GM12873 (cell line): Measurements from ENCODE around the gene TNFRSF13B.

Experiments
- CTCF ChIP-seq: IDR thresholded peaks from 2 replicates; pipeline ENCODE4 v1.5.1; 2012; ENCODE audit warnings: low read depth, mild to moderate bottlenecking, moderate library complexity, low read length, control low read depth; ENCODE audit not compliant: insufficient read depth; ENCODE audit errors: missing control alignments

The TNFRSF13B gene

GRCh38 chr17:16932156-16932555 is 39.8 kb downstream of the TNFRSF13B start:
- no peak for TF ChIP-seq CTCF

DNA sequence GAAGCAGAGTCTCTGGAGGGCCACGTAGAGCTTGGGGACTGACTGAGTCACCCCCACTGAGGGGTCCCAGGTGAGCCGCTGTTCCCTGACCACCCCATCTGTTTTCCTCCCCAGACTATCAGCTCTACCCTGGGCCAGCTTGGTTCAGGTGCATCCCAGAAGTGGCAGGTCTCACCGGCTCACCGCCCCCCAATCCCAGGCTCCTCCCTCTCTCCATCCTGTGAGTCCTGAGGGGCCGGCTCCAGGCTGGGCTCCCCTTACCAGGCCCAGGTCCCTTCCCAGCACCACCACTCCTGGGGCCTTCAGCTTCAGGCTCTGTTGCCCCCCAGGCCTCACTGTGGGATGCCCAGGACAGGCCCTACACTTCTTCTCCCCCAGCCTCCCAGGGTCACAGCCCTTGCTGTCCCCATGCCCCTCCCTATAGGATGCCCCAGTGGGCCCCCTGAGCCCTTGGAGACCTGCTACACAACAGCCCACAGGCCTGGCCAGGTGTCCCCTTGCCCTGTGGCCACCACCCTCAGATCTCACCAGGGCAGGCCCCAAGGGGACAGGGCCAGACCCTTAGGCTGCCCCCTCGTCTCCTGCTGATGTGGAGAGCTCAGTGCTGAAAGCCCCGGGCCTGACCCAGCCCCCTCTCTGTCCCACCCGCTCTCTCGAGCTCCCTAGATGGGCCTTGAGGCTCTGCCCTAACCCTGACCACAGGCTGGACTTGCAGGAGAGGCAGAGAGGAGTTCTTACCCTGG is 40.4 kb downstream of the TNFRSF13B start:
- no peak for TF ChIP-seq CTCF

DNA sequence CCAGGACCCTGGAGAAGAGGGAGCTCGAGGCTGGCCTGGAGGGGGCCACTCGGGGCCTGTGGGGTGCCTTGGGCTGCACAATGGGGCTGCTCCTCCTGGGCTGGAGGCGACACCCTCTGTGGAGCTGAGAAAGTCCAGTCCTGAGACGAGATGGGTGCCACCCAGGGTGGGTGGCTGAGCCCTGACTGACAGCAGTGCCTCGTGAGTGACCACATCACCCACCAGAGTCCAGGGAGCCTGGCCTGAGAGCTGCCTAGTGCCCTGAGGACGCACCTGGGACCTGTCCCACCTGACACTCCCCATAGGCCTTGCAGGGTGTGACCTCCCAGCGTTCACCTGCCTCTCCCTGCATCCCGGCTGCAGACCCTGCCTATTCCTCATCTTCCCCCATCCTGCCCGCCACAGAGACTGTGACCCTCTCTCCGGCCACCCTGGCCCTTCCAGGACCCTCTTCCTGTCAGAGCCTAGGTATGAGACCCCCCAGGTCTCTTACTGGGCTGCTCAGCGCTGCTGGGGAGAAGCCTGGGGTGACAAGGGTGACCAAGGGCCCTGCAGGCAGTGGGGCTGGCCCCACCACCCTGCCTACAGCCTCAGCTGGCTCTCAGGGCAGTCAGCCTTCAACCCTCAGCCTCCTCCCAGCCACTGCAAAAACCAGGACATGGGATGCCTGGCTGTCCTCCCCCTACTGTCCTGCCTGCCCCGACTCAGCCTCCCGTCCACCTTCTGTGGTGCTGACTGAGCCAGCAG is 41.2 kb downstream of the TNFRSF13B start:
- TF ChIP-seq CTCF, result no peak

DNA sequence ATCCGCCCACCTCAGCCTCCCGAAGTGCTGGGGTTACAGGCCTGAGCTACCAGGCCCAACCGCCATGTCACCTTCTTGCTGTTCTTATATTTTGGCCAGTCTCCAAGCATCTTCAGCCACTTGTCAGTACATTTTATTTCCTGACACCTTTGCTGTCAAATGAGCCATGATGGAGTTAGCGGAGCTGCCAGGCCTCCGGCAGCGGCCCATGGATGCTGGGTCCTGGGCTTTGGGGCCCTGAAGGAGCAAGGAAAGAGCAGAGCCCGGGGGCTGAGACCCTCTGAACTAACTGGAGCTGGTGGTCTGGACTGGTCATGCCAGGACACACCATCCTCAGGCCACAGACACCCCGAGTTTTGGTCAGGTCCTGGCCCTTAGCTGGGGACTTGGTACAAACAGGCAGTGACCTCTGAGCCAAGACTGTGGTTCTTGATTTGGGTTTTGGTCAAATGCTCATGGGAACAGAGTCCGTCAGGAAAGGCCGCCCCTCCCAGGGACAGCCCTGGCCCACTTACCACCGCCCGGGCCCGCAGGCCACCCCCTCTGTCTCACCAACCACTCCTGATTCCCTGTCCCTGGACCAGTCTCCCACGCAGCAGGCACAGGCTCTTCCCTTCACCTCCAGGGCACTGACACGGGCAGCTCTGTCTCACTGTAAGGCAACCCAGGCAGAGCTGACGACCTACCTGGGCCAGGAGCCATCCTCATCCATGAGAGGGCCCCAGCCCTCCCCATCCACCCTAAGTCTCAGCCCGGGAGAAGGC is 42.0 kb downstream of the TNFRSF13B start:
- TF ChIP-seq CTCF, result no peak

DNA sequence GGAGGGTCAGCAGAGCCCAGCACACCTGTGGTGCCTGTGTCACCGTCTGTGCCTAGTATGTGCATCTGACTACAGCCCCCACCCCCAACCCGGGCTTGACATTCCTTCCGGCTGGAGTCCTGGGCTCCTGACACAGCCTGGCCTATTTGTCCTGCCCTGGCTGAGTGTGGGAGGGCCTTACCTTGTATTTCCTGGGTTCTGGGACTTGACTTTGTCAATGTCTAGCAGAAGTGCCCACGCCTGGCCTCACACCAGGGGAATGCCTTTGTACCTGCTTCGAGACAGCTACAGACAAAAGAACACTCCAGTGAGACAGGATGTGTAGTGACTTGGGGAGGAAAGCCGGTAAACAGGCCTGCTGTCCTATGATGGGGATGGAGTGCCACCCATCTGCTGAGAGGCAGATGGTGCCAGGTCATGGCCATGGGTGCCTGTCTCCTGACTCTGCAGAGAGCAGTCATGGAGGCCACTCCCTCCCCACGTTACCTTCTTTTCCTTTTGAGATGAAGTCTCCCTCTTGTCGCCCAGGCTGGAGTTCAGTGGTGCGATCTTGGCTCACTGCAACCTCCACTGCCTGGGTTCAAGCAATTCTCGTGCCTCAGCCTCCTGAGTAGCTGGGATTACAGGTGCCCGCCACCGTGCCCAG is 42.8 kb downstream of the TNFRSF13B start:
- no peak for TF ChIP-seq CTCF

- no peak for TF ChIP-seq CTCF
Measured at GRCh38 chr17:16928406-16929034, 43.4 kb downstream of the TNFRSF13B start.
